Adrenal gland (tissue), 5 donors: Measurements from ENCODE around the gene COX10.

Source experiments
- CTCF ChIP-seq, 6 experiments: fragments of 450-650 bp in 4 of 6; fragments of 200-600 bp in 2 of 6; sonication (generic) in 1 of 6; IDR thresholded peaks; 1 replicate in 5 of 6; 2 replicates in 1 of 6; pipeline versions ENCODE4 v1.5.1 to v1.8.0; 2016 to 2021; ENCODE audit warnings: antibody characterized with exemption in 6 of 6, mild to moderate bottlenecking in 2 of 6, moderate library complexity in 1 of 6
- POLR2A ChIP-seq, 2 donors: fragments of 450-650 bp; IDR thresholded peaks; one replicate each; pipeline ENCODE4 v1.6.1; 2017; ENCODE audit warnings: antibody characterized with exemption in 2 of 2, mild to moderate bottlenecking in 2 of 2, moderate library complexity in 1 of 2
- donor health status: DM: no; HTN: no; CAD: no.

- no peak for TF ChIP-seq CTCF (IDR thresholded peaks at IDR 0.05)
- no peak for TF ChIP-seq POLR2A (IDR thresholded peaks at IDR 0.05)
These were observed 36.1 kb upstream of the COX10 start for GRCh38 chr17:14033166-14033565.
